PC-9 (cell line): Measurements from ENCODE around the gene INPP5A.

Source experiments
- EZH2 ChIP-seq: fragments of 200-600 bp; sonication (generic); IDR thresholded peaks from 2 replicates; pipeline ENCODE4 v1.8.0; 2017; ENCODE audit warnings: antibody characterized with exemption, low read depth
- TF ChIP-seq, protein P1 (sequence below): fragments of 200-600 bp; sonication (generic); conservative IDR thresholded peaks from 2 replicates; pipeline ENCODE4 v1.6.1; 2017; ENCODE audit warnings: mixed run types, antibody characterized with exemption, mild to moderate bottlenecking, moderate library complexity

DNA sequence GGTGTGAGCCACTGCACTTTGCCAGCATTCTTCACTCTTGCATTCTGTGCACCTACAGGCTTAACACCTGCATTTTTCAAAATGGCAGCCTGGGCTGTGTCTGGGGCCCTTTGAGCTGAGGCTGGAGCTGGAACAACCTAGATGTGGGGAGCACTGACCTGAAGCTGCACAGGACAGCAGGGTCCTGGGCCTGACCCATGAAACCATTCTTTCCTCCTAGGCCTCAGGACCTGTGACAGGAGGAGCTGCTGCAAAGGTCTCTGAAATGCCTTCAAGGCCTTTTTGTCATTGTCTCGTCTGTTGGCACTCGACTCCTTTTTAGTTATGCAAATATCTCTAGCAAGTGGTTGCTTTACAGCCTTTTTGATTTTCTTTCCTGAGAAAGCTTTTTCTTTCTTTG lies 82.3 kb downstream of the INPP5A start:
- TF ChIP-seq, protein P1, sequence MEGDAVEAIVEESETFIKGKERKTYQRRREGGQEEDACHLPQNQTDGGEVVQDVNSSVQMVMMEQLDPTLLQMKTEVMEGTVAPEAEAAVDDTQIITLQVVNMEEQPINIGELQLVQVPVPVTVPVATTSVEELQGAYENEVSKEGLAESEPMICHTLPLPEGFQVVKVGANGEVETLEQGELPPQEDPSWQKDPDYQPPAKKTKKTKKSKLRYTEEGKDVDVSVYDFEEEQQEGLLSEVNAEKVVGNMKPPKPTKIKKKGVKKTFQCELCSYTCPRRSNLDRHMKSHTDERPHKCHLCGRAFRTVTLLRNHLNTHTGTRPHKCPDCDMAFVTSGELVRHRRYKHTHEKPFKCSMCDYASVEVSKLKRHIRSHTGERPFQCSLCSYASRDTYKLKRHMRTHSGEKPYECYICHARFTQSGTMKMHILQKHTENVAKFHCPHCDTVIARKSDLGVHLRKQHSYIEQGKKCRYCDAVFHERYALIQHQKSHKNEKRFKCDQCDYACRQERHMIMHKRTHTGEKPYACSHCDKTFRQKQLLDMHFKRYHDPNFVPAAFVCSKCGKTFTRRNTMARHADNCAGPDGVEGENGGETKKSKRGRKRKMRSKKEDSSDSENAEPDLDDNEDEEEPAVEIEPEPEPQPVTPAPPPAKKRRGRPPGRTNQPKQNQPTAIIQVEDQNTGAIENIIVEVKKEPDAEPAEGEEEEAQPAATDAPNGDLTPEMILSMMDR, result no peak
- TF ChIP-seq EZH2, result no peak
